ENCODE results near the gene THBS4.

The THBS4 gene

DNA sequence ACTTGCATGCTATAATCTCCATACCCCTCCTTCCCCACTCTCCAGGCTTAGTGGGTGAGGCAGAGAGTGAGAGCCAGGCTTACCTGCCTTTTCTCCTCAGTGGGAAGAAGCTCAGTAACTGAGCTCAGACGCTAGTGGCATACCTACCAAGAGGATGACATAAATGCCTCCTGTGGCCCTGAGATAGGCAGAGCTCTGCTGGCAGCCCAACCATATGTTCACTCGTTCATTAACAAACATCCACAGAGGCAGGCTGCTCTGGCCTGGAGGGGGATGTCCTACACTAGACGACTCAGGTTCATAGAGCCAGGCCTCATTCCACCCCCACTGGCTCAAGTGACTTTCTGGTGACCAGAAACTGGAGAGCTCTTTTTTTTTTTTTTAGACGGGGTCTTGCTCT lies 81.3 kb downstream of the THBS4 start:
- DNase-seq (ENCODE audit: low spot score), result no peak

DNA sequence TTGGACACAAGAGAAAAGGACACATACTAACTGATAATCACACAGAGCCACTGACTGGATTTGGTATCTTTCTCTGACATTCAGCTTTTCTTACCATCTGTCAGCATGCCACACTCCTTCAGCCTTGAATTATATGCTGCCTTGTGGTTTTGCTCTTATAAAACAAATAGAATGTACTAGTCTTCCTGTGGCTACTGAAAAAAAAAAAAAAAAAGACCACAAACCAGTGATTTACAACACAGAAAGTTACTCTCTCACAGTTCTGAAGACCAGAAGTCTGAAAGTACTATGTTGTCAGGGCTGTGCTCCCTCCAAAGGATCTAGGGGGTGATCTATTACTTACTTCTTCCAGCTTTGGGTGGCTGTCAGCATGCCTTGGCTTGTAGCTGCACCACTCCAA lies 82.3 kb downstream of the THBS4 start:
- DNase-seq (ENCODE audit: low spot score), result no peak

DNA sequence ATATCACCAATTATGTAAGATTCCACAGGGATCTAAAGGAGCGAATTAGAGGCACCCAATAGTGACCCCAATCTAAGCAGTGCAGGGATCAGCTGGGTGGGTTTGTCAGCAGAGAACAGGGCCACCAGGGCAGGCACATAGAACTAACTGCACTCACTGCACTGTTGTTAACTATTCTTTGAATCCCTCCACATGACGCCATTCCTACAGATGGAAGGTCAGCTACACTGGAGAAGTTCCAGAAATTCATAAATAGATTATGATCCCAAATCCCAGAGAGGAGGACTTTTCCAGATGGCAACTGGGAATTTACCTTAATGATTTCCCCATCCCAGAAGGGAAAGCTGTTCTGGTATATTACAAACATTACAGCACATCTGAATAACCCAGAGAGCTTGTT lies 84.2 kb downstream of the THBS4 start:
- no peak for DNase-seq (ENCODE audit: low spot score)

DNA sequence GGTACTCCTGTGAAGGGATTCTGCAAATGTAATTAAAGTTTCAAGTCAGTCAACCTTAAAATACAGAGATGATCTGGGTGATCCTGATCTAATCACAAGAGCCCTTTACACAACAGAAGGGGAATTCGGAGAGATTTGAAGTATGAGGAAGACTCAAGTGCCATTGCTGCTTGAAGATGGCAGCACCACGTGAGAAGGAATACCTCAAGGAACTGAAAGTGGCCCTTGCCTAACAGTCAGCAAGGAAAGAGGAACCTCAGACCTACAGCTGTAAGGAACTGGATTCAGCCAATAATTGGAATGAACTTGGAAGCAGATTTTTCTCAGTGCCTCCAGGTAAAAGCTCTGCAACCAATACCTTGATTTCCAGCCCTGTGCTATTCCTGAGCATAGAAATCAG lies 87.4 kb downstream of the THBS4 start:
- no peak for DNase-seq (ENCODE audit: low spot score)

DNA sequence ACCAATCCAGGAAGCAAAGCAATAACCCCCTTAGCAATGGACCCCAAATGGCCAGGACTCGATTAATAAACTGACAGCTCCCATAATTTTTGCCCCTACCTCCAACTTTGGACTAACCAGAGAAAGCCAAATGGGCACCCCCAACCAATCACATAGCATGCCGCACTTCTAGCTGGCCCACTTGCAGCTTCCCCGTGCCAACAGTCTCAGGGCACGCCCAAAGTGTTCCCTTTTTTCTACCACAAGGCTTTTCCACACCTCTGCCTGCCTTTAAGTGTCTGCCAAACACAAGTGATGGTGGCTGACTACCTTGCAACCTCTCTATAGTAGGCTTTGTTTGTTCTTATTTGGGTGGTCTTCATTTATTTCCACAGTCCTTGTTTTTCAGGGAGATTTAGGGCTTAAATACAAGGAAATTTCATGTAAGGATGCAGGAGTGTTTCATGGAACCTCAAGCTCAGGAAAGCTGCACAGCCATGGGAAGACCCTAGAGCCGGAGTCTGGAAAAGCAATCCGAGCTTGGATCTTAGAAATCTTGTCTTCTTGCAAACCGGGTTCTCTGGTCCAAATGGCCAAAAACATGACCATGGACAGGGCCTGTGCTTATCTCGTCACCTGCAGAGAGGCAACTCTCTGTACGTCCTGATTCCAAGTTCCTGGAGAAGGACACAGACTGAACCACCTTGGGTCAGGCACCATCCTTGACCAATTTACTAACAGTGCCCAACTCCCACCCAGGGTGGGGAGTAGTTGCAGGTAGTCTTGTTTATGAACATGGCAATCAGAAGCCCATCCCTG lies 89.2 kb downstream of the THBS4 start:
- DNase-seq (ENCODE audit: low spot score), result no peak

DNA sequence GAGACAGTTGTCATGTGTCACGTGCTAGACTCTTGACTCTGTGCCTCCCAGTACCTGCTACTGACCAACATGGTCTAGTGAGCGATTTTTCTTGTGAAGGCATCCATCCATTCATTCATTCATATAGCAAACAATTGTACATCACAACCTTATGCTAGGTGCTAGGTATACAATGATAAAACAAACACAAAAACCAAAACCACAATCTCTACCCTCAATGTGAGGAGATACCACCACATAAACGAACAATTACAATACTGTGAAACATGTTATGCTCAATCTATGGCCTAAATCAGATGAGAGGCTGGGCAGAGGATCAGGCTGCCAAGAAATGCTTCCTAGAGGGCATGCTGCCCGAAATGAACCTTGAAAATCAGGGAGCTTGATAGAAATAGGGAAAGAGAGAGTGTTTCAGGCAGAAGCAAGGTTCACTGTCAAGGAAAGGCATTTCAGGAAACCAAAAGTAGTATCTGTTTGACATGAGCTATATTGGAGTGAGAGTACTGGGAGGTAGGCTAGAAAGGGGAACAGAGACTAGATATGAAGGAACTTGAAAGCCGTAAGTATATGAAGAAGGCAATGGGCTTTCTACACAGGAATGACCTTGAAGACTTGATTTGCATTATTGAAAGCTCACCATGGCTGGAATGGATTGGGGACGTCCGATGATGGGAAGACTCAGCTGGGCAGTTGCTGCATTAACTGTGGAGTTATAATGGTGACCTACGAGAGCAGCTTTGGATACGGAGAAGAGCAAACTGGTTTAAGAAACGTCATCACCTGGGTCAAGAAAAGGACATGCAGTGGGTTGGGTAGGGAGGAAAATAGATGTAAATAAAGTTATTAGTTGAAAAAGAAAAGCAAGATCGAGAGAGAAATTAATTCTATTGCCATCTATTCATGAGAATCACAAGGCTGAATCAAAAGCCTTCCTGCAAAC lies 90.1 kb downstream of the THBS4 start:
- DNase-seq (ENCODE audit: low spot score), result no peak

DNA sequence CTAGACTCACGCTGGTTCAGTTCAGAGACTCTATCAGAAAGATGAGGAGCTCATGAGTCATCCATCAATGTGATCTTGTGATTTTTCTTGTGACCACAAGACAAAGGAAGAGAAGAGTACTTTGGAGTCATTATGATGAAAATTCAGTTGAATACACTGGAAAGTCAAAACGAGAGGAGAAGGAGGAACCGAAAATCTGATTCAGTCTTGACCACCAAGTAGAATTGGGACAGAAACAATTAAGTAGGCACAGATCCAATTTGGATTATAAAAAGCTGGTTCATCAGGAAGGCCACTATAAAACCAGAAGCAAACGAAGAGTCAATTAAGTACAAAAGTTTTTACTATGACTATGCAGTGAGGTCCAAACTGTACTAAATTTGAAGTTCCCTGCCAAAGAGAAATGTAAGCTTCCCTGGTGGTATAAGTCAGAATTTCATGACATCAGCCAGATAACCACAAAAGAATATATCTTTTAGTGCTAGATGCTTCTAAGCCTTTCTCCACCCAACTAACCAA lies 90.9 kb downstream of the THBS4 start:
- DNase-seq (ENCODE audit: low spot score), result peak; percentile 6

DNA sequence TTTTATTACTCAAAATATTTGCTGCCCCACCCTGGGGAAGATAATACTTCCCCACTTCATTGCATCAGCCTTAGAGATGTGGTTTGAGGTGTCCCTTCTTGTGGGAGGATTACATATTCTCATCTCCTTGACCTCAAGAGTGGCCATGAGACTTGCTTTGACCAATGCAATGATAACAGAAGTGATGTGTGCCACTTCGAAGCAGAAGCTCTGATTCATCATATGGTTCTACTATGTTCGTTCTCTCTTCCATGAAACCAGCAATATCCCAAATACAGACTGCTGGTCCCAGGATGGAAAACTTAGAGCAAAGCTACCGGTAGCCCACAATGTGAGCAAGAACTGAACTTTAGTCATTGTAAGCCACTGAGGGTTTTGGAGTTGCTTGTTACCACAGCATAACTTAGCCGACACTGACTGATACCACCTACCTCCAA lies 92.0 kb downstream of the THBS4 start:
- no peak for DNase-seq (ENCODE audit: low spot score)

DNA sequence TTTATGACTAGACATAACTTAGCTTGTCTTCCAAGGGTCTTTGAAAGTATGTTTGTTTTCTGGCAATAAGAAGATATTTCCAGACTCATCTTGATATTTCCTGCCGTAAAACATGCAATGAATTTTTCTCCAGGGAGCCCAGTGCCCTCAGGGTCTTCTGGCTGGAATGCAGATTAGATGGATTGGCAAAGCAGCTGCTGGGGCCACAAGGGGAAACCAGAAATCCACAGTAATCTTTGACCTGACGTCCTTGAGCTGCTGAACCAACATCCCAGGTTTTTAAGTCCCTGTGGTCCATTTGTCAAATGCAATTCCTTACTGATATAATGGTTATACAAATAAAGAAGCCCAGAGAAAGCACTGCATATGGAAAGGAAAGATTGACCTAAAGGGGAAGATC lies 93.0 kb downstream of the THBS4 start:
- DNase-seq (ENCODE audit: low spot score), result no peak

DNA sequence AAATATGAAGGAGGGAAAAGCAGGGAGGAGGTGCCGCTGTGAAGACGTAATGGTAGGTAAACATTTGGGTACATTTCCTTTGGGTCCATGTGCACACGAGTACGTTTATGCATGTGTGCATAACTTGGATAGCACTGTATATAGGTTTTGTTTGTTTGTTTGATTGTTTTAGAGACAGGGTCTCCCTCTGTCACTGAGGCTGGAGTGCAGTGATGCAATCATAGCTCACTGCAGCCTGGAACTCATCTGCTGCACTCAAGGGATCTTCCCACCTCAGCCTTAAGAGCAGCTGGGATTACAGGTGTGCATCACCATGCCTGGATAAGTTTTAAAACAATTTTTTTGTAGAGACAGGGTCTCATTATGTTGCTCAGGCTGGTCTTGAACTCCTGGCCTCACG lies 94.0 kb downstream of the THBS4 start:
- no peak for DNase-seq (ENCODE audit: low spot score)
